Fibroblast of skin of left biceps (primary cell): Measurements from ENCODE around the gene DAGLB.
"Not testable (repeated sequence)": the region's sequence is repeated elsewhere in the genome, so short reads cannot be mapped to it uniquely, and the experiment has no call there.

Experiments used
- DNase-seq, 2 experiments: peaks; one replicate each; pipeline ENCODE4 v3.0.0-alpha.2; 2013; ENCODE audit warnings: low read depth in 2 of 2

DAGLB gene

DNA sequence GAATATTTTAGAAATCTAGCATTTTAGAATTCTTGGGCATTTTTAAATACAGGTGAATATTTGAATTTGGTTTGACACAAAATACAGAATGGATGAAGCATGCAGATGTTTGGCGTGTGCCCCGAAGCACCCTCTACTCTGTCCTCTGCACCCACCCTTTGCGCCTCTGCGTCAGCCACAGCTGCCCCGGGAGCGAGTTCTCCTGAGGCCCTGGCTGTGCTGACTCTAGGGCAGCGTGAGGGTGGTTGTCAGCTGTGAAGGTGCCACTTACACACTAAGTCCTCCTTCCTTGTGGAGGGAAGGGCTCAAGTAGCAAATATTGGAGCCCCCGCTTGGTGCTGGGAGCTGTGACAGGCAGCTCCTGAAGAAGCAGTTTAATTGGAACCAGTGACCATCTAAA, 48.4 kb downstream of the DAGLB start:
- DNase-seq, result no peak

DNA sequence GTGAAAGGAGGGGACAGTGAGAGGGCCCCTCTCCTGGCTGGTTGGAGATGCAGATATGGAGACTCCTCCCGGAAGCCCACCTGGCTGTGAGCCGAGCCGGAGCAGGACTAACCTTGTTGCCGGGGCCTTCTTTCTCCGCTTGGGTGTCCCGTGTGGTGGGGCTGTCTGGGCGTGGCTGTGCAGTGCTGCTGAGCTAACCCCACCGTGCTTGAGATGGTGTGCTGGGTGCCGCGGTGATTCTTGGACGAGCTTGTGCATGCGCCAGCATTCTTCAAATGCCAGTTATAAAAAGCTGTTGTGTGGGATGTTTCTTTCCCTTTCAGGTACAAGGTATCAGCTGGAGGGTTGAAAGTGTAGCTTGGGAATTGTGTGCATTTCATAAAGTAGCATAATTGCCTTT, 48.8 kb downstream of the DAGLB start:
- DNase-seq, result no peak

DNA sequence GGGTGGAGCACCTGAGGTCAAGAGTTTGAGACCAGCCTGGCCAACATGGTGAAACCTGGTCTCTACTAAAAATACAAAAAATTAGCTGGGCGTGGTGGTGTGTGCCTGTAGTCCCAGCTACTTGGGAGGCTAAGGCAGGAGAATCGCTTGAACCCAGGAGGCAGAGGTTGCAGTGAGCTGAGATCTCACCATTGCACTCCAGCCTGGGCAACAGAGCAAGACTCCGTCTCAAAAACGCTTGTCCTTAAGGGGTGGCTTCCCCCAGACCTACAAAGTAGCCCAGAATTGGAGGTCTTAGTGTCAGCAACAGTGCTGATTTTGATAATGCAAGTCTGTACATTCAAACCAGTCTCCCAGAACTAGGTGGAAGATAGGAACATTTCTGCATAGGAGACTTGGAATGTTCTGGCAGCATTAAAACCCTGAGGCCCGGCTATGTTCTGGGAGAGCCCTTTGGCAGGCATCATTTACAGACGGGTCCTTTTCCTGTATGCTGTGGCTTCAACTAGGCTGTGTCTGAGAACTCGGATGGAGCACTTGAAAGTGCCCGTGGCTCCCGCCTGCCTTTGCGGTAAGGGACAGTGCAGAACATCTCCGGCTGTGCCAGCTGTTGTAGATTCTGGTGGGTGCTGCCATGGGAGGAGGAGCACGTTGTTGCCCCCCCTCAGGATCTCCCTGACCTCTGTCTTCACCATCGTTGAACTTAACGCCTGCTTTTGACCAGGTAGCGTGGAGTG, 49.8 kb downstream of the DAGLB start:
- not testable (repeated sequence) for DNase-seq

DNA sequence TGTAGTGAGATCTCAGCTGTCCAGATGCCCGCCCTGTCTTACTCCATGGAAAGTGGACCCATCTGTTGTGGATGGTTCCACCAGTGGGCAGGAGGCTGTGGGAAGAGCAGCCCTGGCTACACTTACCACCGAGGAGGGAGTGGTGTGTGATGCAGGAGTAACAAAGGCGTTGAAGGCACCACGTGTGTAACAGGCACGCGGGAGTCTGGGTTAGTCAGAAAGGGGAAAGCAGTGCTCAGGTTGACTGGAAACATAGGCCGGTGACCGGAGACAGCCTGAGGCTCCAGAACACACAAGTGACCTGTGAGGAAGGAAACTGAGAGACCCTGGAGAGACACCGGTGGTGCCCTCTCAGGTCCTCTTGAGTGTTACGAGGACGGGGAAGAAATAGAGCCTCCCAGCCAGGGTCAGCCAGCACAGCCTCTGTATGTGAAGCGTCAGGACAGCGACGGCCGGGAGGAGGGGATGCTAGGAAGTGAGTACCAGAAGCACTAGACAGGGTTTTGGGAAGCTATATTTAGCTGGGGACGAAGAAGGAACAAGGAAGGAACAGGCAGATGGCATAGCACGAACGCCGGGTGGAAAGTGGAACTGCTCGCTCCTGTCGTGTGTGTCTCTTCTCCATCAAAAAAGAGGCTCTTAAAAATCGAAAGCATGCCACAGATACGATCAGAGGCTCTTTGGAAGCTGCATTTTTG, 51.7 kb downstream of the DAGLB start:
- no peak for DNase-seq

DNA sequence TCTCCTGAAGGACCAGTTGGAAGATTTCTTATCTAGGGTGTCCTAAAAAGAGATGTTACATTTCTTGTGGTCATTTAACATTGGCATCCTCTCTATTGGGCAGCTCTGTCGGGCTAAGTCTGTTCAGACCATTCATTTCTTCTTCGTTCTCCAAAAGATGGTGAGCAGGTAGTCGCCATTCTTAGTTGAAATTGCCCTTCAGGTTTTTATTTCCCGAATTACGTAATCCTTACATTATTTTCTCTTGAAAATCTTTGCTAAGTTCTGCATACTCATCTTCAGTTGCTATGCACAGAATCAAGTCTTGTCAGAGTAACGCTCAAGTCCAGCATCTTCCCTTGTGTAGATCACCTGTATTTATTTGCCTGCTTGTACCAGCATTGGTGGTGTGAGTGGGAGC, 53.6 kb downstream of the DAGLB start:
- DNase-seq, result no peak

DNA sequence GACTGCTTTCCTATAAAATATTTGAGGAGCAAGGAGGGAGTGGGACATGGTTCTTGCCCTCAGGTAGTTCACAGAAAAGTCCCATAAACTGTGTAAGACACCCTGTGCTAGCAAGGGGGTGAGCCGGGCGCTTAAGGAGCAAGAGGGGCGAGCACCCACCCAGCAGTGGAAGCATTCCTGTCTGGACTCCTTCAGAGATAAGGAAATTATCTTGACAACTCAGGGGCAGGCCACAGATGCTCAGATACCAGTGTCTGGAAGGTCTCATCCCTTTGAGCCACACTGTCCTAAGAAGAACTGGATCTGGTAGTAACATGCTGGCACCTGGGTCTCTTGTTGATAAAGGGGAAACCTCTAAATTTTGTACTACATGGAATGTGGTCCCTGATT, 54.1 kb downstream of the DAGLB start:
- no peak for DNase-seq

DNA sequence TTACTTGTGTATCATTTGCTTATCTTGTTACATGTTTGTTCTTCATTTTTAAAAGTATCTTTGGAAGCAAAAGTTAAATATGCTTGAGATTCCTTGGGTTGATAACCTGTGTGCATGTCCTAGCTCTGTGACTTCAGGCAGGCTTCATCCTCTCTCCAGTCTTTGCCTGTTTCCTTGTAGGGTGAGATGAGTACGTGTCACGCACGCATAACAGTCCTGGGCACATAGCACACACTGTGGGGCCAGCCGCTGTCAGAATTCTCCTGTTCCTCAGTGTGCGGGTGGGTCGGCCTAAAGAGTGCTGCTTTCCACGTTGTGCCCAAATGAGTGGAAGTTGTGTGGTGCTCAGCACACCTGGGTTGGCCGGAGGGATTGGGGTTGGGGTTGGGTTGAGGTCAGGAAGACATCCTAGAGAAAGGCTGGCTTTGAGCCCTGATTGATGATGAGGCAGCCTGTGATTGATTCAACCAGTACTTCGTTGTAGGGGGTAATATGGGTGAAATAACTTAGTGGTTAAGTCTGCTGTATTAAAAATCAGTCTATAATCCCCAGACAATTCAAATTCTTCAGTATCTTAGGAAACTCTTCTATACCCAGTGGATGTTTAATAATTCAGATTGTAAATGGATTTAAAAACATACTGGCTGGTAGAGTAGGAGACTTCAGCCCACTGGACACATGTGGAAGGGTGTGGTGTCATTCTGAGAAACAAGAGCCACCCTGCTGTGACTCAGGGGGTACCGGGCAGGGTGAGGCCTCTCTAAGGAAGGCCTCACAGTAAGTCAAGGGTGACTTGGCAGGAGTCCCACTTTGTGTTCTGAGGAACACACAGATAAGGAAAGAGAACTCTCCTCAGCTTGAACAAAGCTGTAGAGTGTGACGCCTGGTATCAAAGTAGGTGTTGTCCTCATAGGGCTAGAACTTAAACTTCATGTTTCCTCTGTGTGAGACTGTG, 54.8 kb downstream of the DAGLB start:
- no peak for DNase-seq

DNA sequence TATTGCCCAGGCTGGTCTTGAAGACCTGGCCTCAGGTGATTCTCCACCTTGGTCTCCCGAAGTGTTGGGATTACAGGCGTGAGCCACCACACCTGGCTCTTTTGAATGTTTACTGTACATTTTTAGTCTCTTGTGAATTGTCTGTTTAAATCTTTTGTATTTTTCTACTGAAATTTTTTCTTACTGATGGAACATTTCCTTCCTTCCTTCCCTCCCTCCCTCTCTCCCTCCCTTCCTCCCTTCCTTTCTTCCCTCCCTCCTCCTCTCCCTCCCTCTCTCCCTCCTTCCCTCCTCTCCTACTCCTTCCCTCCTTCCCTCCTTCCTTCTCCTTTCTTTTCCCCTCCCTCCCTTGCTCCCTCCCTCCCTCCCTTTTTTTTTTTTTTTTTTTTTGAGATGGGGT, 58.0 kb downstream of the DAGLB start:
- DNase-seq, result no peak

DNA sequence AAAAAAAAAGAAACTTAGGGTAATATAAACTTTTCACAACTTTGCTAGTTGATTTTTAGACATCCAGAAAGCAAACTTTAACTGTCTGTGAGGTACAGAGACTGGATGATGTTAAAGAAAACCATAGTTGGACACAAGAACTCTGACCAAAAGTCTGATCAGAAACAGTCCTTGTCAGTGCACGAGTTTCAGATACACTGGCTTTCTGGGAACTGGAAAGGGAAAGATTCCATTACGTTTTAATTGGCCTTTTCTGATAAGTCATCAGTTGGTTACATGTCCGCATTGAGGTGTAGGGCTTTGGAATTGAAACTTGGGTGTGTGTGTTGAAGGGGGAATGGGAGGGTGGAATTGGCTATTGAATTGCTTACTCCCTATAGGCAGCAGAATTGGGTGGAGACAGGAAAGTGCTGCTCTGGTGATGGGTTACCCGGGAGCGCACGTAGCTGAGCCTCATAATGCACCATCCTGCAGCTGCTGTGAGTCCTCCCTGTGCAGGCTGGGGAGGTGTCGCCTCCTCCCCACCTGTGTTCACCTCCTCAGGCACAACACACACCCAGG, 59.9 kb downstream of the DAGLB start:
- no peak for DNase-seq

DNA sequence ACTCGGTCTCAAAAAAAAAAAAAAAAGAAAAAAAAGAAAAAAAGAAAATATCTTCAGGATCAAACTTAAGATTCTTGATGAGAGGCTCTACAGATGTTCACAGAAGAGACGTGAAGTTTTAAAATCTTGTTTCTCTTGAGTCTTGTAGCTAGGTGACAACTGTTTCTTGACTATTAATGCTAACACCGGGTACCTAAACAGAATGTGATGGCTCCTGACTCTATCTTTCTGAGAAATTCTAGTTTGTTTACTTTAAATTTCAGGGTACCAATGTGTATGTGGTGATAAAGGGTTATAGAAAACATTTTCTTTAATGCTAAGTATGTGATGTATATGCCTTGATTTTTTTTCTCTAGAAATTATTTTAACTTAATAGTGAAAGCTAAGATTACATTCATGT, 61.0 kb downstream of the DAGLB start:
- DNase-seq, result no peak

DNA sequence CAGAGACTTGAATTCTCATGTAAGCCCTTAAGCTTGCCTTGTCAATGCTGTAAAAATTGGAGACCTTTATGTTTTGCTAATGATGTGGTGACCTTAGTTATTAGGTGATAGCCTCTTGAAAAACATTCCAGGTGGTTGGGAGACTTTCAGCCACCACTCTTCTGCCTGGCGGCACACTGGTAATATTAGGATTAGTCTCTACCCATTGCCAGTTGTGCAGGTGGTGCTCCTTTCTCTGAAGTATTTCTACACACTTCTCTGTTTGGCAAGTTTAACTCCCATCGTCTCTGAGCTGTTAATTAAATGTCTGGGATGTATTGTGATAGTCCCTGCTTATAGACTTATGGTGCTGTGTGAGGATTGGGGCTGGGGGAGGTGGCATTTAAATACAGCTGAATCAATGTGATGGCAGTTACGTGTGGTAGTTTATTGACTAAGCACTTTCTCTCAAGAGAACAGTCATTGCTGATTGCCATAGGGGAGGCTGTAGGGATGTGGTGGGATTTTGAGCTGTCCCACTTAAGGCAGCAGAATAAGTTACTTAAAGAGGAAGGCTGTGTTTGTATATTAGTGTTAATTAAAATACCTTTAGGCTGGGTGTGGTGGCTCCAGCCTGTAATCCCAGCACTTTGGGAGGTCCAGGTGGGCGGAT, 61.7 kb downstream of the DAGLB start:
- no peak for DNase-seq

DNA sequence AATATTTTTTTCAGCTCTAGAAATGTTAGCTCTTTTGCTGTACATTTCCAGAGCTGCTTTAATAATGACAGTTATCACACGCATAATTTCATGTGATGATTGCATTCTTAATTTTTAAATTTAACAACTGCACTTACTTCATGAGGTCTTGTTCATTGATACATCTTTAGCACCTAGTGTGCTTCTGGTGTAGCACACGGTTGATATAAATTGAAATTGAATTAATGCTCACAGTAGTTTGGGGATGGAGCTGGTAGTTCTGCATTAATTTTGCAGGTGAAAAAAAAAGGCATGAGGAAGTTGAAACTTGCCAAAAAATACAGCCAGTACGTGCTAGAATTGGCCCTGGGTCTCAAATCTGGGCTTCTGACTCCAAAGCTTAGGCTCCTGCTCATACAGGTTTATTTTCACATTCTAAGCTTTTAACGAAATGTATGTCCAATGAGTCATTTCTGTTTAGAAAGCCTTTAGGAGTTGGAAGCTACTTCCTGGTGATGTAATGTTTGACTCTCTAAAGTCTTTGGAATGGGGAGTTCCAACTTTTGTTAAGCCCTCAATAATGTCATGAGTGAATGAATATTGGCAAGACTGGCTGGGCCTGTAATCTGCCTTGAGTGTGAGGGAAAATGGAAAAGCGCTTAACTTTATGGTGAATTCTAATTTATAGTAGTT, 62.5 kb downstream of the DAGLB start:
- peak; percentile 82 to 84 for DNase-seq

DNA sequence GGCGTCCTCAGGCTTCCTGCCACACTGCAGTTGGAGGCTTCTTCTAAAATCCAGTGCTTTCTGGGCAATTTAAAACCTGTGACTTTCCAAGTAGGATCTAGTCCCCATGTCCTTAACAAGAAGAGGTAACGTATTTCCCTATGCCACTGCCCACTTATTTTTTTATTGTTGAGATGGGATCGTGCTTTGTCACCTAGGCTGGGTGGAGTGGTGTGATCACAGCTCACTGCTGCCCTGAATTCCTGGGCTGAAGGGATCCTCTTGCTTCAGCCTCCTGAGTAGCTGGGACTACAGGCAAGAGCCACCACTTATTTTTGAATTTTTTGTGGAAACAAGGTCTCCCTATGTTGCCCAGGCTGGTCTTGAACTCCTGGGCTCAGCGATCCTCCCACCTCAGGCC, 63.4 kb downstream of the DAGLB start:
- no peak for DNase-seq

DNA sequence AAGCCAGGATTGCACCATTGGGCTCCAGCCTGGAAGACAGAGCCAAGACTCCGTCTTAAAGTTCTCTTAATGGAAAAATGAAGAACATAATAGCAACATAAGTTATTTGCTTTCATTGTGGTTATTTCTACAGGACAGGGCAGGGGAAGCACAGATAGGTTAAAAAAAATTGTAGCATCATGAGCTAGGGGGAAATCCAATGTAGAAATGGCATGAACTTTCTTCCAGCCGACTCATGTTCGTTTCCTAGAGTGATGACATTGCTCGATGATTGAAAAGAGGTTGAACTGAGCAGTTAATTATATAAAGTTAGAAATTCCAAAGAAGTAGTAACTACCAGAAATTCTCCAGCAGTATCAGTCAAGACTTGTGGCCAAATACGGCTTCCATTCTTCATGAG, 64.9 kb downstream of the DAGLB start:
- DNase-seq, result no peak

DNA sequence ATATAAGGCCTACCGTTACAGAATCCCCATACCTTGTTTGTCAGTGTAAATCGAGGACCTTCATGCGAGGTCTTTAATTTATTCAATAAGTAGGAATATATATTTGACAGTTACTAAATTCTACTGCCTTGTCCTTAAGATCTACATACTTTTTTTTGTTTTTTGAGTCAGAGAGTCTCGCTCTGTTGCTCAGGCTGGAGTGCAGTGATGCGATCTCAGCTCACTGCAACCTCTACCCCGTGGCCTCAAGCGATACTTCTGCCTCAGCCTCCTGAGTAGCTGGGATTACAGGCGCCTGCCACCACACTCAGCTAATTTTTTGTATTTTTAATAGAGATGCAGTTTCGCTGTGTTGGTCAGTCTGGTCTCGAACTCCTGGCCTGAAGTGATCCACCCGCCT, 65.9 kb downstream of the DAGLB start:
- DNase-seq, result not testable (repeated sequence)

DNA sequence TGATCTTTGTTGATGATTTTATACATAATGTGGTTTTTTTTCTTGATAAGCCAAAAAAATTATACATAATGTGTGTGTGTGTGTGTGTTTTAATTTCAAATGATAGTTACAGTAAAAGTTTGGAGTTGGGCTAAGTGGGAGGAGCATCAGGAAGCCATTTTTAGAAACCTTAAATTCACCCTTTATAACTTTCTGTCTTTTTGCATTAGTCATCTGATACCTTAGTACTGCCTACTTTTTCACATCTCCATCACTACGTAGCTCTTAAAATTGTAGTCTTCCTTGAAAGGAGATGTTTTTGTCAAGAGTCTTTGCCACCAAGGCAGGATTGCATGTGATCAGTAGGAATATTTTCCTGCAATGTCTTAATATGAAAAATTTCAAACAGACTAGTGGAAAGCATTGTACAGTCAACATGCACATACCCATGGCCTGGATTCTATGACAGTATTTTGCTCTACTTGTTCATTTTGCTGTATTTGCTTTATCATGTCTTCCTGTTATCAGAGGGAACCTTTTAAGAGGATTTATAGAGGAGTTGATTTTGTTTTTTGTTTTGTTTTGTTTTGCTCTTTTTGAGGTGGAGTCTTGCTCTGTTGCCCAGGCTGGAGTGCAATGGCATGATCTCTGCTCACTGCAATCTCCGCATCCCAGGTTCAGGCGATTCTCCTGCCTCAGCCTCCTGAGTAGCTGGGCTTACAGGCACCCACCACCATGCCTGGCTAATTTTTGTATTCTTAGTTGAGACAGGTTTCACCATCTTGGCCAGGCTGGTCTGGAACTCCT, 67.3 kb downstream of the DAGLB start:
- DNase-seq, result no peak

DNA sequence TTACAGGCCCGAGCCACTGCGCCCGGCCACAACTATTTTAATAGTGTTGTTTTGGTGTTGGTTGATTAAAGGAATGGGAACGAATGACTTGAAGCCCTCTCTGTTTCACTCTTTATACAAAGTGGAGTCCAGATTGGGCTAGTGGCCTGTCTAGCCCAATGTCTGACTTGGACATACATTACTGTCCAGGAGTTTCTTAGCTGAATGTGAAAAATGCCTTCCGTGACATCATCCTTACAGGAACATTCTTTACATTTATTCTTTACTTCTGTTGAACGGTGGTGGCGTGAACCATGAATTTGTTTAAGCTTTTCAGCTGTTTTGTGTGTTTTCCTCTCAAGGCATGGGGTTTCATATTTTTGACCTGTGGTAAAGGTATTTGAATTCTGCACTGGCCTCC, 67.9 kb downstream of the DAGLB start:
- DNase-seq, result no peak

DNA sequence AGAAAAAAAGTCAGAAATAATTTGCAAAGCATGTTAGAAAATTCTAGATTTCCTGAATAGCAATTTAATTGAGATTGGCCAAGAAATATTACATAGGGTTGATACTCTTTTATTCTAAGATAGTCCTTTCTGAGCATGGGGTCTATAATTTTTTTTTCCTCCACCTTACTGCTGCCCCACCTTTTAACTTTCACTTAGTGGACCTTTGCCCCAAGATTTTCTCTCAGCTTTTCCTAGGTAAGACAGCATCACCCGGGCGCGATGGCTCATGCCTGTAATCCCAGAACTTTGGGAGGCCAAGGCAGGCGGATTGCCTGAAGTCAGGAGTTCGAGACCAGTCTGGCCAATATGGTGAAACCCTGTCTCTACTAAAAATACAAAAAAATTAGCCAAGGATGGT, 69.2 kb downstream of the DAGLB start:
- not testable (repeated sequence) for DNase-seq

DNA sequence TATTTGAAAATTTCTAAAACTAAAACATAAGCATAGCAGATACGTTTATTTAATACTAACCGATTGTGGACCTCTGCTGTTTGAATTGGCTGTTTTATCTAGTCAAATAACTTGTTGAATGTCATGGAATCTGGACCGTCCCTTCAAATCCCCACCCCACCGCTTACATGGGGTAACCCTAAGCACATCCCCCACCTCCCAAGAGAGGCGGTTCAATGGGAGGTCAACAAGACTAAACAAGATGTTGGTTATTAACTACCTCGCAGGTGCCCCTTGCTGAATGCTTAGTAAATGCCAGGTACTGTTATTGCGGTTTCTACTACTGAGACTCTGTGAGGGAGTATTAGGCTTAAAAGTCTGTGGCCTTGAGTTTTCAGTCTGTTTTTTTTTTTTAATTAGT, 70.9 kb downstream of the DAGLB start:
- DNase-seq, result no peak
